ENCODE measurements around the gene MXD3. TPM values are rescaled to one million over a fixed set of nuclear protein-coding genes. Genes with fewer than 3 reads are reported as not detected.

The MXD3 gene
- total RNA-seq, 5 donors from 2014 or later (not counting 1 experiment from before 2014, with no cell fraction given): 9.3 to 15.2 (median 12.4) TPM

GRCh38 chr5:177271113-177271512, 40.6 kb downstream of the MXD3 start:
- no peaks in the 10 kb centered on the region for H3K4me1 ChIP-seq (ENCODE audit: control insufficient read depth in 1 of 2, extremely low read depth in 1 of 2, insufficient read depth in 2 of 2, low read length in 2 of 2)
- no peaks in the 10 kb centered on the region for H3K9me3 ChIP-seq
- DNase-seq: no peak
- no peaks in the 10 kb centered on the region for H3K27me3 ChIP-seq (replicated peaks in 1 of 2; ENCODE audit: control insufficient read depth in 2 of 2, extremely low read depth in 1 of 2, insufficient read depth in 2 of 2, low read length in 1 of 2)
- H3K27ac ChIP-seq (ENCODE audit: low read length): no peak overlapping the region
- Mint-ChIP-seq H3K27me3 (no peaks in the 10 kb centered on the region), H3K27ac (peak overlapping the region in 1 of 2 donors; percentile 28), H3K9me3 (no peaks in the 10 kb centered on the region), H3K4me3 (no peak overlapping the region), H3K4me1 (peaks cover 0 to 7% (median 0%) of the 10 kb centered on the region in 3 donors), H3K36me3 (peaks cover 52% of the 10 kb centered on the region)
- no peak for ATAC-seq (replicated peaks in 1 of 4)
- 100% methylated on average over 3 of the region's 4 CpGs for WGBS (ENCODE audit: insufficient coverage)
- ChIA-PET POLR2A (interaction anchor here in 1 of 2 donors (0.6 kb wide), 1 partner anchor 184 kb away, joined by 3 read pairs; the partner anchor contains the start of gene FGFR4), CTCF (no interaction called here)
- peaks cover 16 to 83% of the 10 kb centered on the region in 2 donors for H3K36me3 ChIP-seq (ENCODE audit: control insufficient read depth in 2 of 2, extremely low read depth in 1 of 2, insufficient read depth in 1 of 2, low read length in 1 of 2)
- H3K4me3 ChIP-seq (ENCODE audit: control insufficient read depth in 1 of 2, extremely low read depth in 1 of 2, low read length in 1 of 2): no peak overlapping the region

- no peak overlapping the region for H3K4me3 Mint-ChIP-seq
- ChIA-PET POLR2A (interaction anchor here in 1 of 2 donors (0.6 to 0.8 kb wide), 2 partner anchors 12 to 184 kb away, joined by 3 to 4 read pairs; partner anchors contain the start of gene FGFR4), CTCF (interaction anchor here in 1 of 2 donors (0.9 kb wide), 1 partner anchor 199 kb away, joined by 4 read pairs; no protein-coding TSS in a partner anchor)
- Histone ChIP-seq H3K36me3 (ENCODE audit: control insufficient read depth in 2 of 2, extremely low read depth in 1 of 2, insufficient read depth in 1 of 2, low read length in 1 of 2) (peaks cover 13 to 83% of the 10 kb centered on the region in 2 donors), H3K27ac (ENCODE audit: low read length) (no peak overlapping the region), H3K27me3 (replicated peaks in 1 of 2; ENCODE audit: control insufficient read depth in 2 of 2, extremely low read depth in 1 of 2, insufficient read depth in 2 of 2, low read length in 1 of 2) (no peaks in the 10 kb centered on the region), H3K9me3 (no peaks in the 10 kb centered on the region), H3K4me1 (ENCODE audit: control insufficient read depth in 1 of 2, extremely low read depth in 1 of 2, insufficient read depth in 2 of 2, low read length in 2 of 2) (no peaks in the 10 kb centered on the region), H3K4me3 (ENCODE audit: control insufficient read depth in 1 of 2, extremely low read depth in 1 of 2, low read length in 1 of 2) (no peak overlapping the region)
- peaks cover 56% of the 10 kb centered on the region for H3K36me3 Mint-ChIP-seq
- H3K9me3 Mint-ChIP-seq: no peaks in the 10 kb centered on the region
- no peak for DNase-seq
- ATAC-seq (replicated peaks in 1 of 4): no peak
- H3K27ac Mint-ChIP-seq: no peak overlapping the region
- H3K27me3 Mint-ChIP-seq: no peaks in the 10 kb centered on the region
- WGBS (ENCODE audit: insufficient coverage): 94% methylated on average over 3 of the region's 3 CpGs
- peaks cover 0 to 7% (median 0%) of the 10 kb centered on the region in 3 donors for H3K4me1 Mint-ChIP-seq
These were observed 41.0 kb downstream of the MXD3 start for GRCh38 chr5:177270653-177271052.

GRCh38 chr5:177269976-177270375, 41.7 kb downstream of the MXD3 start:
- Mint-ChIP-seq H3K4me3 (no peak overlapping the region), H3K4me1 (peaks cover 0 to 7% (median 0%) of the 10 kb centered on the region in 3 donors), H3K27ac (no peak overlapping the region), H3K9me3 (no peaks in the 10 kb centered on the region), H3K27me3 (no peaks in the 10 kb centered on the region), H3K36me3 (peaks cover 54% of the 10 kb centered on the region)
- DNase-seq: no peak
- no peak for ATAC-seq (replicated peaks in 1 of 4)
- POLR2A ChIA-PET: interaction anchor here in 1 of 2 donors (0.8 to 1.2 kb wide), 2 partner anchors 9 to 13 kb away, joined by 4 to 5 read pairs; no protein-coding TSS in a partner anchor
- H3K27me3 ChIP-seq (replicated peaks in 1 of 2; ENCODE audit: control insufficient read depth in 2 of 2, extremely low read depth in 1 of 2, insufficient read depth in 2 of 2, low read length in 1 of 2): no peaks in the 10 kb centered on the region
- H3K27ac ChIP-seq (ENCODE audit: low read length): no peak overlapping the region
- H3K4me1 ChIP-seq (ENCODE audit: control insufficient read depth in 1 of 2, extremely low read depth in 1 of 2, insufficient read depth in 2 of 2, low read length in 2 of 2): no peaks in the 10 kb centered on the region
- H3K4me3 ChIP-seq (ENCODE audit: control insufficient read depth in 1 of 2, extremely low read depth in 1 of 2, low read length in 1 of 2): no peak overlapping the region
- CTCF ChIA-PET: interaction anchor here in 1 of 2 donors (0.9 kb wide), 1 partner anchor 198 kb away, joined by 4 read pairs; no protein-coding TSS in a partner anchor
- WGBS (ENCODE audit: insufficient coverage): no CpG with 5 or more reads among the region's 3 CpGs
- H3K36me3 ChIP-seq (ENCODE audit: control insufficient read depth in 2 of 2, extremely low read depth in 1 of 2, insufficient read depth in 1 of 2, low read length in 1 of 2): peaks cover 9 to 87% of the 10 kb centered on the region in 2 donors
- no peaks in the 10 kb centered on the region for H3K9me3 ChIP-seq

GRCh38 chr5:177269232-177269895, 42.3 kb downstream of the MXD3 start:
- ChIA-PET POLR2A (interaction anchor here in 1 of 2 donors (1.2 kb wide), 1 partner anchor 10 kb away, joined by 5 read pairs; no protein-coding TSS in a partner anchor), CTCF (no interaction called here)
- no peak overlapping the region for H3K4me3 Mint-ChIP-seq
- no peaks in the 10 kb centered on the region for H3K4me1 ChIP-seq (ENCODE audit: control insufficient read depth in 1 of 2, extremely low read depth in 1 of 2, insufficient read depth in 2 of 2, low read length in 2 of 2)
- no peak overlapping the region for H3K4me3 ChIP-seq (ENCODE audit: control insufficient read depth in 1 of 2, extremely low read depth in 1 of 2, low read length in 1 of 2)
- DNase-seq (no peak), ATAC-seq (replicated peaks in 1 of 4) (no peak)
- H3K36me3 ChIP-seq (ENCODE audit: control insufficient read depth in 2 of 2, extremely low read depth in 1 of 2, insufficient read depth in 1 of 2, low read length in 1 of 2): peaks cover 7 to 88% of the 10 kb centered on the region in 2 donors
- H3K27me3 ChIP-seq (replicated peaks in 1 of 2; ENCODE audit: control insufficient read depth in 2 of 2, extremely low read depth in 1 of 2, insufficient read depth in 2 of 2, low read length in 1 of 2): no peaks in the 10 kb centered on the region
- H3K27me3 Mint-ChIP-seq: no peaks in the 10 kb centered on the region
- WGBS (ENCODE audit: insufficient coverage): no CpG with 5 or more reads among the region's 7 CpGs
- peaks cover 0 to 7% (median 0%) of the 10 kb centered on the region in 3 donors for H3K4me1 Mint-ChIP-seq
- no peaks in the 10 kb centered on the region for H3K9me3 ChIP-seq
- H3K36me3 Mint-ChIP-seq: peaks cover 57% of the 10 kb centered on the region
- H3K9me3 Mint-ChIP-seq: no peaks in the 10 kb centered on the region
- H3K27ac ChIP-seq (ENCODE audit: low read length): no peak overlapping the region
- H3K27ac Mint-ChIP-seq: no peak overlapping the region

GRCh38 chr5:177265395-177265794, 46.3 kb downstream of the MXD3 start:
- Mint-ChIP-seq H3K4me3 (no peak overlapping the region), H3K36me3 (peaks cover 59% of the 10 kb centered on the region), H3K4me1 (peaks cover 0 to 2% (median 0%) of the 10 kb centered on the region in 3 donors), H3K27me3 (no peaks in the 10 kb centered on the region), H3K27ac (no peak overlapping the region), H3K9me3 (no peaks in the 10 kb centered on the region)
- CTCF ChIA-PET: no interaction called here
- DNase-seq: no peak
- no peak for ATAC-seq (replicated peaks in 1 of 4)
- 98% methylated on average over 13 of the region's 16 CpGs for WGBS (ENCODE audit: insufficient coverage)
- no peak overlapping the region for H3K4me3 ChIP-seq (ENCODE audit: control insufficient read depth in 1 of 2, extremely low read depth in 1 of 2, low read length in 1 of 2)
- H3K36me3 ChIP-seq (ENCODE audit: control insufficient read depth in 2 of 2, extremely low read depth in 1 of 2, insufficient read depth in 1 of 2, low read length in 1 of 2): peaks cover 0 to 76% of the 10 kb centered on the region in 2 donors
- H3K27me3 ChIP-seq (replicated peaks in 1 of 2; ENCODE audit: control insufficient read depth in 2 of 2, extremely low read depth in 1 of 2, insufficient read depth in 2 of 2, low read length in 1 of 2): no peaks in the 10 kb centered on the region
- H3K4me1 ChIP-seq (ENCODE audit: control insufficient read depth in 1 of 2, extremely low read depth in 1 of 2, insufficient read depth in 2 of 2, low read length in 2 of 2): no peaks in the 10 kb centered on the region
- H3K9me3 ChIP-seq: no peaks in the 10 kb centered on the region
- POLR2A ChIA-PET: no interaction called here
- no peak overlapping the region for H3K27ac ChIP-seq (ENCODE audit: low read length)

GRCh38 chr5:177264178-177264577, 47.5 kb downstream of the MXD3 start:
- ChIA-PET POLR2A (no interaction called here), CTCF (interaction anchor here in 1 of 2 donors (0.6 to 1.7 kb wide), 3 partner anchors 151 to 1209 kb away, joined by 3 to 12 read pairs (median 3); no protein-coding TSS in a partner anchor)
- WGBS (ENCODE audit: insufficient coverage): 100% methylated on average over 1 of the region's 1 CpG
- Mint-ChIP-seq H3K27me3 (no peaks in the 10 kb centered on the region), H3K4me3 (no peak overlapping the region), H3K4me1 (no peaks in the 10 kb centered on the region), H3K36me3 (peaks cover 57% of the 10 kb centered on the region), H3K27ac (no peak overlapping the region), H3K9me3 (no peaks in the 10 kb centered on the region)
- DNase-seq (no peak), ATAC-seq (replicated peaks in 1 of 4) (no peak)
- Histone ChIP-seq H3K4me1 (ENCODE audit: control insufficient read depth in 1 of 2, extremely low read depth in 1 of 2, insufficient read depth in 2 of 2, low read length in 2 of 2) (no peaks in the 10 kb centered on the region), H3K27ac (ENCODE audit: low read length) (no peak overlapping the region), H3K27me3 (replicated peaks in 1 of 2; ENCODE audit: control insufficient read depth in 2 of 2, extremely low read depth in 1 of 2, insufficient read depth in 2 of 2, low read length in 1 of 2) (no peaks in the 10 kb centered on the region), H3K4me3 (ENCODE audit: control insufficient read depth in 1 of 2, extremely low read depth in 1 of 2, low read length in 1 of 2) (no peak overlapping the region), H3K36me3 (ENCODE audit: control insufficient read depth in 2 of 2, extremely low read depth in 1 of 2, insufficient read depth in 1 of 2, low read length in 1 of 2) (peaks cover 6 to 76% of the 10 kb centered on the region in 2 donors), H3K9me3 (no peaks in the 10 kb centered on the region)
